CD4-positive, alpha-beta T cell treated with Interleukin-12 subunit alpha and Interleukin-12 subunit beta, for 1 hour (primary cell): ENCODE data around the gene NPAS2.

Experiments used
- DNase-seq: peaks from one replicate; pipeline ENCODE4 v3.0.0-alpha.2; 2020

Gene NPAS2

DNA sequence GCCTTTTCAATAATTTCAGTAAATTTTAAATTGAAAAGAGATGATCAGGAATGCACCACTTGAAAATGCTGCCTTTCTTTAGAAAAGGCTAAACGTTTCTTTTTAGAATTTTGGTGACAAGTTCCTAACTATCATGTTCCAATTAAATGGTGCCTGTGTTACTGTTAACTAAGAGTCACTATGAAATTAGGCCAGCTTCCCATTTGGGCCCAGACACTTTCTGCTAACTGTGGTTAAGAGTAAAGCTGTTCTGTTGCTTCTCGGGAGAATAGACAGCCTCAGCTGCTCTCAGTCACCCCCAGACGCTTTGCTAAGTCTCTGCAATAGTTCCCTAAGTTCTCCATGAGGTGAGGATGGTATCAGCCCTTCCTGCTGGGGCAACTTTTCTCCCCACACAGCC lies 90.2 kb downstream of the NPAS2 start:
- no peak for DNase-seq

- DNase-seq = no peak
Observed at GRCh38 chr2:100919316-100919715, 99.4 kb downstream of the NPAS2 start.

GRCh38 chr2:100921685-100922161 lies 101.8 kb downstream of the NPAS2 start:
- DNase-seq = no peak

DNA sequence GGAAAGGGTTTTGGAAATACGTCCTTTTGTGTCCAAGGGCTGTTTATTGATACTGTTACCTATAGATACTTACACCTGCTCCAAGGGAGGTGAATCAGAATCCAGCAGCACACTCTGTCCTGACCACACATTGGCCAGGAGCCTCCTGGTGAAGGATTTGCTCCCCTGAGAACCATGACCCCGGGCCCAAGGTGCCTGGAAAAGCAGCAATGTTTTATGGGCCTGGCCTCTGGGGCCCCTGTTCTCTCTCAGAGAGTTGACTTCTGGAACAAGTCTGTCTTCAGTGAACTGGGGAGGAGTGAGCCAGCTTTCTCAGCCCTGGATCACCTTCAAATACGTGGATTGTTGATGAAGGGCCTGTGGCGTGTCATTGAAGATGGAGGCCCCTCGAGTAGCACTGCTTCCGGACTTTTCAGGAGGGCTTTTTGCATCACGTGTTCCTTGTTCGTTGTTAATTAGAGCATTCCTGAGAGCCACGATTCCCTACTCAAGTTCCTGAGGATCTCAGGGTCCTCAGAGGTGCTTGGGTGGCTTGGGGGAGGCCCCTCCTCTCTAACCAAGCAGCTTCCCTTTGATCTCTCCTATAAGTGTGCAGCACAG lies 103.6 kb downstream of the NPAS2 start:
- no peak for DNase-seq

DNA sequence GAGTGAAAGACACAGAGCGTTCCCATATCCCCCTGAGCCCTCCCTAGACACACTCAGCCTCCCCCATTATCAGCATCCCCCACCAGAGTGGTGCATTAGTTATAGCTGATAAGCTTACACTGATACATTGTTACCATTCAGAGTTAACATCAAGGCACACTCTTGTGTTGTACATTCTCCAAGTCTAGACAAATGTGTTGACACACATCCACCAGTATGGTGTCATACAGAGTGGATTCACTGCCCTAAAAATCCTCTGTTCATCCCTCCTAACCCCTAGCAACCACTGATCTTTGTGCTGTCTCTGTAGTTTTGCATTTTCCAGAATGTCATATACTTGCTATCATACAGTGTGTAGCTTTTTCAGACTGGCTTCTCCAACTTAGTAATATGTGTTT lies 104.2 kb downstream of the NPAS2 start:
- no peak for DNase-seq

- DNase-seq = peak; percentile 52
Observed at GRCh38 chr2:100924520-100925451, 104.8 kb downstream of the NPAS2 start.

GRCh38 chr2:100928235-100928634 lies 108.3 kb downstream of the NPAS2 start:
- no peak for DNase-seq

GRCh38 chr2:100929147-100929546 lies 109.2 kb downstream of the NPAS2 start:
- DNase-seq = no peak

DNA sequence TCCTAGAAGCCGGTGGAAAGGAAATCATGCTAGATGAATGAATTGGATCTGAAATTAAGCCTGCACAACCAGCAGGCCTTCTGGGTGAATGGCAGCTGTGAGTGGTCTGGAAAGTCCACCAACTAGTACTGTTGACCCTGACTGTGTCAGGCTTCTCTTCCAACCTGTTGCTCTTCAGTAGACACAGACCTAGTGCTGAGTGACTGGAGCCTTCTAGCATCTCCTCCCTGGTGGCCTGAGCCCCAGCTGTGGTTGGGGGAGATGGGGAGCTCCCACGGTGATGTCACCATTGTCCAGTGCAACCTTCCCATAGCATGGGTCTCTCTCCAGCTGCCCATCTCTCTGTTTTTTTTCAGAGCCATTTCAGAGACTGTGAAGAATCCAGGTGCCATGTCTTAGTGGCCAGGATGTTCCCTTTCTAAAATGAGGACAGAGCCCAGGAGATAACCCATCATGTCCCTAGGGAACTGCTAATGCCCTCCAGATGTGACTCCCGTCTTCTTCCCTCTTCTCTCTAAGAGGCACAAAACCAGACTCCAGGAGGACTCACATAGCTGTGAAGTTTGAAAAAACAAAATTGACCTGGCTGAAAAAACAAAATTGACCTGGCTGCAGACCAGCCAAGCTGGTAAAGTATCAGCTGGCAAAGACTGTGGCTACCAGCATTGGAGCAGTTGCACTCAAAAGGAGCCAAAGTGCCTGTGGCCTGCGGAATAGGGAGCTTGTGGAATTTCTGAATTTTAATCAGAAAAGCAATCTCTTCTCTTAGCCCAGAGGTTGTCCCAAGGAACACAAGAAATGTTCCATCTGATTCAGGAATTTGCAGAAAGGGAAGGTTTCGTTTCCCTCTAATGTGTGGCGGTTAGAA lies 114.8 kb downstream of the NPAS2 start:
- DNase-seq = no peak

GRCh38 chr2:100935372-100935752 lies 115.4 kb downstream of the NPAS2 start:
- no peak for DNase-seq

DNA sequence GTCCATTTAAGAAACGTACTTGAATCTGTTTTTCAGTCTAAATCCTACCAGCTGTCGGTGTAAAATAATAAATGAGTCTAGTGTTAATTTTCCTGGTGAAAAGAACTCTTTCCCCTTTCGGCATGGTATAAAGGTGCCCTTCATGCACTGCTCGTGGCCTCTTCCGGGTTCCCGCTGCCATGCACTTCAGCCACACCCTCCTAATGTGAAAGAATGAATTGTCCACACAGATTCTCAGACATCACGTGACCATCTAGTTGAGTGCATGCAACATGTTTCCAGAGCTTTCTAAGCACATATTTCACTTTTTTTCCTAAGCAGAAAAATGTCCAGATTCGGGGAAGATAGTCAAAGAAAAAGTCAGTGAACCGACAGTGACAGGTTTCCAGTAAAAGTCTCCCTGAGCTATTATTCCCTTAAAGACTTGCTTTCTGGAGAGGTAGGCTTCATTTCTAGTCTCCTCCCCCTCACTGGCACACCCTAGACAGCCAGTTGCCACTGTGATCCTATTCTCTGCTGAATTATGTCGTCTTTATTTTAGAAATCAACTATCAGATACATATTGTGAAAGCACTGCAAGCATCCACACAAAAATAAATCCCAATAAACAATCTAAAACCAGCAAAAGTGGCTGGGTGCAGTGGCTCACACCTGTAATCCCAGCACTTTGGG lies 116.3 kb downstream of the NPAS2 start:
- no peak for DNase-seq

- no peak for DNase-seq
Observed at GRCh38 chr2:100936972-100937542, 117.1 kb downstream of the NPAS2 start.

- DNase-seq = no peak
Observed at GRCh38 chr2:100938031-100939026, 118.4 kb downstream of the NPAS2 start.

- DNase-seq = no peak
Observed at GRCh38 chr2:100939445-100939844, 119.5 kb downstream of the NPAS2 start.

DNA sequence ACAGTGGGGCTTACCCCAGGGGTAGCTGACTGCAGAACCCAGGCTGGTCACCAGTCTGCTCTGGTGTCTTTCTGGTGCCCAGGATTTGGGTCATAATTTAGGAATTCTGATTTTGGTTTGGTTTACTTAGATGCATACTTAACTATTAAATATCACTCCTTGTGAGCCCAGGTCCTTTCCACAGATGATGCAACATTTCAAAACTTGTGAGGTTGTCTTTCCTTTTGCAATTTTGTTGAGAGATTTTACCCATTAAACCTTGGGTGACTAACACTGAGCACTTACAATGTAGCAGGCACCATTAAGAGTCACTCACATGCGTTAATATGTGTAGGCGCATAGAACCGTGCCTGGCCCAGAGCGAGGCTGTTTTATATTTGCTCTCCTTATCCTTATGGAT lies 120.3 kb downstream of the NPAS2 start:
- no peak for DNase-seq

GRCh38 chr2:100940766-100941645 lies 121.1 kb downstream of the NPAS2 start:
- peak; percentile 6 for DNase-seq

DNA sequence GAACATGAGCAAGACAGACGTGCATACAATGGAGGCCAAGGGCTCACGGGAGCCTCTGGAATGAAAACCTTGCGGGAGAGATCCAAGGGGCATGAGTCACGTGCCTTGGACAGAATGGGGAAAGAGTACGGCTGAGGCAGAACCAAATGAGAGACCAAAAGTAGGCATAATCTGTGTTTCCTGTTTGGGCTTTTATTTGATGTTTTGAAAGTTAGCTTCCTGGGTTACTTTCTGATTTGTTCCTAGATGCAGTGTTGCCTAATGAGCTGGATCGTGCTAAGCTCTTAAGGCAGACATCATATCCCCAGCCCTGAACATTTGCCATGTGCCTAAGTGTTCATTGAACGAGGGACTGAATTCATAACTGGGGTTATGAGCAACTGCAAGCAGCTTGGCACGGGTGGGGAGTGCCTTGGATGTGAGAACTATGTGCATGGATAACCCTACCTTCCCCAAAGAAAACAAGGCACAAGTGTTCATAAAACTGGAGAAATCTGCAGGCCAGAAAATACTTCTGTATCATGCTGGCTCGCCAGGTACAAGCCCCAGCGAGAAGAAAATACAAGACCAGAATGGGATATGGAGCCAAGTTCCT lies 121.8 kb downstream of the NPAS2 start:
- DNase-seq = no peak

GRCh38 chr2:100944617-100945432 lies 124.9 kb downstream of the NPAS2 start:
- no peak for DNase-seq

GRCh38 chr2:100945433-100945740 lies 125.4 kb downstream of the NPAS2 start:
- DNase-seq = no peak
